ENCODE measurements around the gene SPG7.

SPG7 gene

DNA sequence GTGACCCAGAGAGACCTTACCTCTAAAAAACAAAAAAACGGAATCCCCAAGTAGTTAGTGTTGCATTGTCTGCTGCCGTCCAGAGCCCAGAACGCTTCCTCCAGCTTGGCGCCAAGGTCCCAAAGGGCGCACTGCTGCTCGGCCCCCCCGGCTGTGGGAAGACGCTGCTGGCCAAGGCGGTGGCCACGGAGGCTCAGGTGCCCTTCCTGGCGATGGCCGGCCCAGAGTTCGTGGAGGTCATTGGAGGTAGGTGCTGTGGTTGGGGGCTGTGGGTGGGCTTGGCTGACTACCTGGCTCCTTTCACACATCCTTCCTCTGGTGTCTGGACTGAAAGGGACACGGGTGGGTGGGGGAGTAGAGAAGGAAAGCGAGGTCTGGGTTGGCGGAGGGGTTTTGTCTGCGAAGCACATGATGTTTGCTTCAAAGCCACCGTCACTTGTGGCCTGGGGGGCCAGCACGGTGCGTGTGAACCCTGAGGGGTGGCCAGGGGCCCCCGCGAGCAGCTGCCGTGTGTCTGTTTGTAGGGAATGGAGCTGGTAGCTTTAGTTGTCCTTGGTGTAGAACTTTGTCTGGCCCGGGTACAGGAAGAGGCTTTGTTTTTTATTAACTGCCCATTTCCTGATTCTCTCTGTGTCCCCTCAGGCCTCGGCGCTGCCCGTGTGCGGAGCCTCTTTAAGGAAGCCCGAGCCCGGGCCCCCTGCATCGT, 23.8 kb downstream of the SPG7 start:
- TF ChIP-seq YY1 (IDR thresholded peaks at IDR 0.05; ENCODE audit: insufficient read depth, insufficient read length) = no peak
- TF ChIP-seq SUZ12 (IDR thresholded peaks at IDR 0.05; ENCODE audit: extremely low read depth, insufficient read depth, insufficient read length) = no peak
- TF ChIP-seq ZNF274 (IDR thresholded peaks at IDR 0.05; ENCODE audit: low read depth, low read length) = no peak
- Histone ChIP-seq H3K9me3 (ENCODE audit: insufficient read depth, low read length) (no peaks in the 10 kb centered on the region), H3K4me1 (ENCODE audit: insufficient read depth, insufficient read length) (no peaks in the 10 kb centered on the region), H3K4me3 (ENCODE audit: insufficient read length, low read depth) (no peak overlapping the region), H3K27me3 (ENCODE audit: insufficient read depth, insufficient read length) (no peaks in the 10 kb centered on the region), H3K9ac (ENCODE audit: insufficient read length, low read depth) (no peak overlapping the region), H3K36me3 (ENCODE audit: insufficient read depth, insufficient read length, low read length) (peaks cover 93% of the 10 kb centered on the region)
- DNase-seq (ENCODE audit: low read depth, low spot score) = no peak

GRCh38 chr16:89534252-89534756, 26.1 kb downstream of the SPG7 start:
- no peaks in the 10 kb centered on the region for H3K4me1 ChIP-seq (ENCODE audit: insufficient read depth, insufficient read length)
- no peak overlapping the region for H3K4me3 ChIP-seq (ENCODE audit: insufficient read length, low read depth)
- no peaks in the 10 kb centered on the region for H3K27me3 ChIP-seq (ENCODE audit: insufficient read depth, insufficient read length)
- no peak overlapping the region for H3K9ac ChIP-seq (ENCODE audit: insufficient read length, low read depth)
- peaks cover 92% of the 10 kb centered on the region for H3K36me3 ChIP-seq (ENCODE audit: insufficient read depth, insufficient read length, low read length)
- DNase-seq (ENCODE audit: low read depth, low spot score) = no peak
- H3K9me3 ChIP-seq (ENCODE audit: insufficient read depth, low read length) = no peaks in the 10 kb centered on the region
- TF ChIP-seq ZNF274 (IDR thresholded peaks at IDR 0.05; ENCODE audit: low read depth, low read length) = no peak
- TF ChIP-seq SUZ12 (IDR thresholded peaks at IDR 0.05; ENCODE audit: extremely low read depth, insufficient read depth, insufficient read length) = no peak
- no peak for TF ChIP-seq YY1 (IDR thresholded peaks at IDR 0.05; ENCODE audit: insufficient read depth, insufficient read length)

DNA sequence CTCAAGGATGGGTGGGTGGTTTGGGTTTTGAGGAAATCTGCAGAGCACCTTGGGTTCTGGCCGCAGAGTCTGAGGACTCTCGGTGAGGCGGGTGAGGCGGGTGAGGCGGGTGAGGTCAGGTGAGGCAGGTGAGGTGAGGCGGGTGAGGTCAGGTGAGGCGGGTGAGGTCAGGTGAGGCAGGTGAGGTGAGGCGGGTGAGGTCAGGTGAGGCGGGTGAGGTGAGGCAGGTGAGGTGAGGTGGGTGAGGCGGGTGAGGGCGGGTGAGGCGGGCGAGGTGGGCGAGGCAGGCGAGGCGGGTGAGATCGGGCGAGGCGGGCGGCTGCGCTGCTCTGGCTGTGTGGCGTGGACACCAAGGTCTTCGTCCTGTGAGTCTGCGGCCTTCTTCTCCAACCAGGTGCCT, 28.2 kb downstream of the SPG7 start:
- DNase-seq (ENCODE audit: low read depth, low spot score) = no peak
- H3K36me3 ChIP-seq (ENCODE audit: insufficient read depth, insufficient read length, low read length) = peaks cover 94% of the 10 kb centered on the region
- H3K4me3 ChIP-seq (ENCODE audit: insufficient read length, low read depth) = no peak overlapping the region
- no peaks in the 10 kb centered on the region for H3K27me3 ChIP-seq (ENCODE audit: insufficient read depth, insufficient read length)
- H3K9me3 ChIP-seq (ENCODE audit: insufficient read depth, low read length) = no peaks in the 10 kb centered on the region
- TF ChIP-seq SUZ12 (IDR thresholded peaks at IDR 0.05; ENCODE audit: extremely low read depth, insufficient read depth, insufficient read length) = no peak
- no peak for TF ChIP-seq ZNF274 (IDR thresholded peaks at IDR 0.05; ENCODE audit: low read depth, low read length)
- no peak for TF ChIP-seq YY1 (IDR thresholded peaks at IDR 0.05; ENCODE audit: insufficient read depth, insufficient read length)
- H3K4me1 ChIP-seq (ENCODE audit: insufficient read depth, insufficient read length) = peaks cover 2% of the 10 kb centered on the region
- H3K9ac ChIP-seq (ENCODE audit: insufficient read length, low read depth) = no peak overlapping the region

DNA sequence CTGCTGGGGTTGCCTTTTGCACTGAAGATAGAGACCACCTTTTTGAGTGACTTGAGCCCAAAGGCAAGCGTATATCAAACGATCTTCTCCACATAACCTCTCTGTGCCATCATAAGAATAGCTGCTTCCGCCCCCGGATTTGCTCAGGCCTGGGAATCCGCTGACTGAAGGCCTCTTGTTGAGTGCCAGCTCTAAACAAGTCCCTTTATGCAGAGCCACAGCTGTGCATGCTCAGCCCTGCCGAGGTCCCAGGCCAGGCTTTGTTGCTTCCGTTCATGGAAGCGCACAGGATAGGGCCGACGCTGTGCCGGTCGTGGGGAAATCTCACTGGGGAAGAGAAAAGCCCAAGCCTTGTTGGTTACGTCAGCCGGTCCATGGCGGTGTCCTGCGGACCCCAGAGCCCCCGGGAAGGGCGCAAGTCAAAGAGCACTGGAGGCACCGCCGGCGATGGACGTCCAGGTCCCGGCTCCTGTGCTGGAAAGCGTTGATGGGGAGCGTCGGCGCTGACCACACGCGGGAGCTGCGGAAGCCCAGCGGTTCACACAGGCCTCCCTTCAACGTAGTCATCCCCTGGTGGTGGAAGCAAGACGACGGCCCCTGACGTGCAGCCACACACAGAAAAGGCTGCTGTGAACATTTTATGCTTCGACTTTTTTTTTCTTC, 28.8 kb downstream of the SPG7 start:
- Histone ChIP-seq H3K4me3 (ENCODE audit: insufficient read length, low read depth) (no peak overlapping the region), H3K9me3 (ENCODE audit: insufficient read depth, low read length) (no peaks in the 10 kb centered on the region), H3K9ac (ENCODE audit: insufficient read length, low read depth) (no peak overlapping the region), H3K4me1 (ENCODE audit: insufficient read depth, insufficient read length) (peaks cover 5% of the 10 kb centered on the region), H3K36me3 (ENCODE audit: insufficient read depth, insufficient read length, low read length) (peaks cover 94% of the 10 kb centered on the region), H3K27me3 (ENCODE audit: insufficient read depth, insufficient read length) (no peaks in the 10 kb centered on the region)
- DNase-seq (ENCODE audit: low read depth, low spot score) = no peak
- TF ChIP-seq SUZ12 (IDR thresholded peaks at IDR 0.05; ENCODE audit: extremely low read depth, insufficient read depth, insufficient read length) = no peak
- no peak for TF ChIP-seq ZNF274 (IDR thresholded peaks at IDR 0.05; ENCODE audit: low read depth, low read length)
- no peak for TF ChIP-seq YY1 (IDR thresholded peaks at IDR 0.05; ENCODE audit: insufficient read depth, insufficient read length)

- DNase-seq (ENCODE audit: low read depth, low spot score) = no peak
- Histone ChIP-seq H3K36me3 (ENCODE audit: insufficient read depth, insufficient read length, low read length) (peaks cover 93% of the 10 kb centered on the region), H3K4me1 (ENCODE audit: insufficient read depth, insufficient read length) (peaks cover 5% of the 10 kb centered on the region), H3K27me3 (ENCODE audit: insufficient read depth, insufficient read length) (no peaks in the 10 kb centered on the region), H3K4me3 (ENCODE audit: insufficient read length, low read depth) (no peak overlapping the region), H3K9me3 (ENCODE audit: insufficient read depth, low read length) (no peaks in the 10 kb centered on the region), H3K9ac (ENCODE audit: insufficient read length, low read depth) (no peak overlapping the region)
- TF ChIP-seq SUZ12 (IDR thresholded peaks at IDR 0.05; ENCODE audit: extremely low read depth, insufficient read depth, insufficient read length) = no peak
- TF ChIP-seq ZNF274 (IDR thresholded peaks at IDR 0.05; ENCODE audit: low read depth, low read length) = no peak
- no peak for TF ChIP-seq YY1 (IDR thresholded peaks at IDR 0.05; ENCODE audit: insufficient read depth, insufficient read length)
These were observed 29.3 kb downstream of the SPG7 start for GRCh38 chr16:89537549-89537925.

GRCh38 chr16:89538286-89538685, 30.1 kb downstream of the SPG7 start:
- TF ChIP-seq YY1 (IDR thresholded peaks at IDR 0.05; ENCODE audit: insufficient read depth, insufficient read length) (no peak), ZNF274 (IDR thresholded peaks at IDR 0.05; ENCODE audit: low read depth, low read length) (no peak), SUZ12 (IDR thresholded peaks at IDR 0.05; ENCODE audit: extremely low read depth, insufficient read depth, insufficient read length) (no peak)
- DNase-seq (ENCODE audit: low read depth, low spot score) = no peak
- no peaks in the 10 kb centered on the region for H3K9me3 ChIP-seq (ENCODE audit: insufficient read depth, low read length)
- peaks cover 5% of the 10 kb centered on the region for H3K4me1 ChIP-seq (ENCODE audit: insufficient read depth, insufficient read length)
- peak overlapping the region; percentile 32 for H3K9ac ChIP-seq (ENCODE audit: insufficient read length, low read depth)
- H3K4me3 ChIP-seq (ENCODE audit: insufficient read length, low read depth) = no peak overlapping the region
- peaks cover 91% of the 10 kb centered on the region for H3K36me3 ChIP-seq (ENCODE audit: insufficient read depth, insufficient read length, low read length)
- H3K27me3 ChIP-seq (ENCODE audit: insufficient read depth, insufficient read length) = no peaks in the 10 kb centered on the region

GRCh38 chr16:89540557-89540956, 32.4 kb downstream of the SPG7 start:
- no peaks in the 10 kb centered on the region for H3K27me3 ChIP-seq (ENCODE audit: insufficient read depth, insufficient read length)
- no peaks in the 10 kb centered on the region for H3K9me3 ChIP-seq (ENCODE audit: insufficient read depth, low read length)
- H3K9ac ChIP-seq (ENCODE audit: insufficient read length, low read depth) = no peak overlapping the region
- no peak overlapping the region for H3K4me3 ChIP-seq (ENCODE audit: insufficient read length, low read depth)
- peaks cover 5% of the 10 kb centered on the region for H3K4me1 ChIP-seq (ENCODE audit: insufficient read depth, insufficient read length)
- peaks cover 91% of the 10 kb centered on the region for H3K36me3 ChIP-seq (ENCODE audit: insufficient read depth, insufficient read length, low read length)
- DNase-seq (ENCODE audit: low read depth, low spot score) = no peak
- TF ChIP-seq ZNF274 (IDR thresholded peaks at IDR 0.05; ENCODE audit: low read depth, low read length) (no peak), SUZ12 (IDR thresholded peaks at IDR 0.05; ENCODE audit: extremely low read depth, insufficient read depth, insufficient read length) (no peak), YY1 (IDR thresholded peaks at IDR 0.05; ENCODE audit: insufficient read depth, insufficient read length) (no peak)

All from NT2/D1 (cell line).